SK-N-SH treated with all-trans-retinoic acid at 6 μM for 48 hours (cell line): ENCODE results near the gene QRFP.

ENCODE experiments used
- RARB ChIP-seq: fragments of 250-450 bp; sonication (Bioruptor Pico); IDR thresholded peaks from 2 replicates; pipeline ENCODE4 v1.8.0; 2021; ENCODE audit warnings: mild to moderate bottlenecking, moderate library complexity
- ZC3H10 ChIP-seq: fragments of 250-450 bp; sonication (Bioruptor Pico); IDR thresholded peaks from 2 replicates; pipeline ENCODE4 v1.5.1; 2021; ENCODE audit warnings: mild to moderate bottlenecking, moderate library complexity
- ZFP3 ChIP-seq: fragments of 250-450 bp; sonication (Bioruptor Pico); IDR thresholded peaks from 2 replicates; pipeline ENCODE4 v1.5.0; 2020; ENCODE audit warnings: mild to moderate bottlenecking, moderate library complexity
- ZFP30 ChIP-seq: fragments of 450-650 bp; formaldehyde crosslinking; IDR thresholded peaks from 2 replicates; pipeline ENCODE4 v1.5.0; 2022; ENCODE audit warnings: mild to moderate bottlenecking, moderate library complexity
- ZNF565 ChIP-seq: fragments of 450-650 bp; formaldehyde crosslinking; conservative IDR thresholded peaks from 2 replicates; pipeline ENCODE4 v1.5.0; 2020; ENCODE audit warnings: low read depth, mild to moderate bottlenecking, moderate library complexity
- TF ChIP-seq, protein P1 (sequence below): fragments of 250-450 bp; sonication (Bioruptor Pico); IDR thresholded peaks from 2 replicates; pipeline ENCODE4 v1.8.0; 2020; ENCODE audit warnings: mild to moderate bottlenecking, moderate library complexity, borderline replicate concordance
- TF ChIP-seq, protein P2 (sequence below): fragments of 250-450 bp; sonication (Bioruptor Pico); IDR thresholded peaks from 2 replicates; pipeline ENCODE4 v1.5.1; 2020; ENCODE audit warnings: low read depth, mild to moderate bottlenecking, moderate library complexity

GRCh38 chr9:130925050-130925678 lies 28.6 kb upstream of the QRFP start:
- TF ChIP-seq, protein P1, sequence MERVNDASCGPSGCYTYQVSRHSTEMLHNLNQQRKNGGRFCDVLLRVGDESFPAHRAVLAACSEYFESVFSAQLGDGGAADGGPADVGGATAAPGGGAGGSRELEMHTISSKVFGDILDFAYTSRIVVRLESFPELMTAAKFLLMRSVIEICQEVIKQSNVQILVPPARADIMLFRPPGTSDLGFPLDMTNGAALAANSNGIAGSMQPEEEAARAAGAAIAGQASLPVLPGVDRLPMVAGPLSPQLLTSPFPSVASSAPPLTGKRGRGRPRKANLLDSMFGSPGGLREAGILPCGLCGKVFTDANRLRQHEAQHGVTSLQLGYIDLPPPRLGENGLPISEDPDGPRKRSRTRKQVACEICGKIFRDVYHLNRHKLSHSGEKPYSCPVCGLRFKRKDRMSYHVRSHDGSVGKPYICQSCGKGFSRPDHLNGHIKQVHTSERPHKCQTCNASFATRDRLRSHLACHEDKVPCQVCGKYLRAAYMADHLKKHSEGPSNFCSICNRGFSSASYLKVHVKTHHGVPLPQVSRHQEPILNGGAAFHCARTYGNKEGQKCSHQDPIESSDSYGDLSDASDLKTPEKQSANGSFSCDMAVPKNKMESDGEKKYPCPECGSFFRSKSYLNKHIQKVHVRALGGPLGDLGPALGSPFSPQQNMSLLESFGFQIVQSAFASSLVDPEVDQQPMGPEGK (CRISPR knock-in tag): no peak
- TF ChIP-seq ZNF565 (CRISPR knock-in tag) (no peak), ZFP30 (CRISPR knock-in tag) (no peak), ZC3H10 (CRISPR knock-in tag) (no peak), ZFP3 (CRISPR knock-in tag) (no peak), RARB (no peak)
- TF ChIP-seq, protein P2, sequence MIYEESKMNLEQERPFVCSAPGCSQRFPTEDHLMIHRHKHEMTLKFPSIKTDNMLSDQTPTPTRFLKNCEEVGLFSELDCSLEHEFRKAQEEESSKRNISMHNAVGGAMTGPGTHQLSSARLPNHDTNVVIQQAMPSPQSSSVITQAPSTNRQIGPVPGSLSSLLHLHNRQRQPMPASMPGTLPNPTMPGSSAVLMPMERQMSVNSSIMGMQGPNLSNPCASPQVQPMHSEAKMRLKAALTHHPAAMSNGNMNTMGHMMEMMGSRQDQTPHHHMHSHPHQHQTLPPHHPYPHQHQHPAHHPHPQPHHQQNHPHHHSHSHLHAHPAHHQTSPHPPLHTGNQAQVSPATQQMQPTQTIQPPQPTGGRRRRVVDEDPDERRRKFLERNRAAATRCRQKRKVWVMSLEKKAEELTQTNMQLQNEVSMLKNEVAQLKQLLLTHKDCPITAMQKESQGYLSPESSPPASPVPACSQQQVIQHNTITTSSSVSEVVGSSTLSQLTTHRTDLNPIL (CRISPR knock-in tag): no peak
